Ovary (tissue), 3 donors: Measurements from ENCODE around the gene ST8SIA2.

ENCODE experiments used
- CTCF ChIP-seq, 3 donors: fragments of 450-650 bp in 2 of 3; fragments of 200-600 bp in 1 of 3; IDR thresholded peaks; one replicate each; pipeline versions ENCODE4 v1.5.1 to v1.8.0; 2016 to 2022; ENCODE audit warnings: antibody characterized with exemption in 3 of 3, mild to moderate bottlenecking in 1 of 3
- EP300 ChIP-seq: sonication (generic); formaldehyde crosslinking; IDR thresholded peaks from one replicate; pipeline ENCODE4 v1.6.1; 2017; ENCODE audit warnings: antibody characterized with exemption
- donor health status: DM: no; HTN: no; CAD: no.

DNA sequence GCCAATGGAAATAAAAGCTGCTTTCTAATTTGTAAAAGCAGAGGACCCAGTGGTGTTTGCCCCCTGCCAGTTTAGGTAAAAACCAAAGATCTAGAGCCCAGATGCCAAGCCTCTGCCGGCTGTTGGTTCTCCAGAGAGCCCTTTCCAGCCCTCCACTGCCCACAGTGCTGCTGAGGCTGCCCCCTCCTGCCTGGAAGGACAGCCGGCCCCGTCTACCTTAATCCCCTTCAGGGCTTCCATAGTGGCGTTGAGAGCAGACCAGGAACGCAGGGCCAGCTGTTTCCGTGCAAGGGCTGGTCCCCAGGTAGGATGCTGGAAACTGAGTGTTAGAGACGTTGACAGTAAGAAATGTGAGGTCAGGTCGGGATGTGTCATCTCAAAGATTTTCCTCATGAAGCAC is 6.9 kb downstream of the ST8SIA2 start:
- TF ChIP-seq CTCF (IDR thresholded peaks at IDR 0.05): no peak
- no peak for TF ChIP-seq EP300
